GM23248 (cell line): ENCODE results near the gene DIAPH3. TPM values are rescaled to one million over a fixed set of nuclear protein-coding genes. Genes with fewer than 3 reads are reported as not detected.
A peak's percentile ranks its signal among the peaks of the same experiment; 100 is the strongest.

Source experiments
- DNase-seq: peaks from one replicate; pipeline ENCODE4 v3.0.0-alpha.2; 2015
- H2AFZ ChIP-seq: fragments of 200-600 bp; sonication (generic); 2 replicates; pipeline ENCODE4 v1.6.1; 2016; ENCODE audit warnings: antibody characterized with exemption
- H3F3A ChIP-seq: fragments of 200-600 bp; sonication (generic); 2 replicates; pipeline ENCODE4 v1.6.1; 2016; ENCODE audit warnings: mild to moderate bottlenecking, antibody characterized with exemption, mixed run types; ENCODE audit not compliant: insufficient read depth
- H3K27ac ChIP-seq: fragments of 200-600 bp; sonication (generic); 2 replicates; pipeline ENCODE4 v1.5.1; 2016; ENCODE audit warnings: mild to moderate bottlenecking
- H3K27me3 ChIP-seq: fragments of 200-600 bp; sonication (generic); replicated peaks from 2 replicates; pipeline ENCODE4 v1.6.1; 2016; ENCODE audit warnings: mild to moderate bottlenecking; ENCODE audit not compliant: insufficient read depth
- H3K36me3 ChIP-seq: fragments of 200-600 bp; sonication (generic); 2 replicates; pipeline ENCODE4 v1.6.1; 2016; ENCODE audit warnings: low read depth, mild to moderate bottlenecking
- H3K4me1 ChIP-seq: fragments of 200-600 bp; sonication (generic); 2 replicates; pipeline ENCODE4 v1.6.1; 2016; ENCODE audit warnings: mild to moderate bottlenecking; ENCODE audit not compliant: insufficient read depth
- H3K4me2 ChIP-seq: fragments of 200-600 bp; sonication (generic); one replicate; pipeline ENCODE4 v1.6.1; 2016; ENCODE audit warnings: mild to moderate bottlenecking; ENCODE audit not compliant: unreplicated experiment
- H3K4me3 ChIP-seq: fragments of 200-600 bp; sonication (generic); 2 replicates; pipeline ENCODE4 v1.5.1; 2016; ENCODE audit warnings: mild to moderate bottlenecking
- H3K79me2 ChIP-seq: fragments of 200-600 bp; sonication (generic); 2 replicates; pipeline ENCODE4 v1.6.1; 2016; ENCODE audit warnings: mild to moderate bottlenecking; ENCODE audit not compliant: insufficient read depth
- H3K9ac ChIP-seq: fragments of 200-600 bp; sonication (generic); 2 replicates; pipeline ENCODE4 v1.6.1; 2016; ENCODE audit warnings: mild to moderate bottlenecking
- H3K9me2 ChIP-seq: fragments of 200-600 bp; sonication (generic); 2 replicates; pipeline ENCODE4 v1.6.1; 2016; ENCODE audit warnings: mixed run types, mild to moderate bottlenecking, moderate library complexity; ENCODE audit not compliant: insufficient read depth
- H3K9me3 ChIP-seq: fragments of 200-600 bp; sonication (generic); one replicate; pipeline ENCODE4 v1.6.1; 2017; ENCODE audit warnings: low read depth
- H4K20me1 ChIP-seq: fragments of 200-600 bp; sonication (generic); 2 replicates; pipeline ENCODE4 v1.6.0; 2016; ENCODE audit not compliant: insufficient read depth
- EZH2 ChIP-seq: fragments of 200-600 bp; sonication (generic); IDR thresholded peaks from 2 replicates; pipeline ENCODE4 v1.6.1; 2018; ENCODE audit warnings: antibody characterized with exemption, mild to moderate bottlenecking; ENCODE audit not compliant: insufficient read depth, poor library complexity, severe bottlenecking
- EZH2phosphoT487 ChIP-seq: fragments of 200-600 bp; sonication (generic); IDR thresholded peaks from 2 replicates; pipeline ENCODE4 v1.6.1; 2018; ENCODE audit warnings: antibody characterized with exemption, moderate library complexity, mild to moderate bottlenecking, low read depth; ENCODE audit not compliant: insufficient read depth
- WGBS, 2 experiments: methylation state at CpG; one replicate each; pipeline ENCODE4 v1.1.6; 2015 to 2017; ENCODE audit warnings: low lambda C conversion rate in 2 of 2, low coverage in 1 of 2; ENCODE audit errors: missing lambda C conversion rate in 2 of 2; 5-methylcytosine and 5-hydroxymethylcytosine counted together
- in situ Hi-C: fragments of 300-500 bp; cut with MboI; formaldehyde crosslinking; loops from 2 replicates; pipeline ENCODE4 v1.15.0; 2020
- polyA plus RNA-seq: library from polyadenylated mRNA; unstranded; fragments of >200 nt; fragmentation: Nextera tagmentation; extraction: Ambion mirVana; gene quantifications from 2 replicates; pipeline ENCODE4 v1.2.1, GENCODE V29; 2016
- total RNA-seq: library from RNA; depleted of rRNA; stranded (reverse); fragments of >200 nt; shearing (Covaris generic); gene quantifications from 2 replicates; pipeline ENCODE4 v1.2.3, GENCODE V29; 2014

The DIAPH3 gene
- total and polyA plus RNA-seq, 2 experiments from 2014 or later = 12.1 to 18.1 TPM

- no peaks in the 10 kb centered on the region for H3F3A ChIP-seq
- no peak overlapping the region for H3K4me2 ChIP-seq
- no peaks in the 10 kb centered on the region for H3K9me2 ChIP-seq
- peak; percentile 43 for DNase-seq
- H4K20me1 ChIP-seq = no peaks in the 10 kb centered on the region
- H2AFZ ChIP-seq = no peak overlapping the region
- WGBS, 2 experiments = 88 to 89% methylated on average over 2 of the region's 2 CpGs
- H3K27me3 ChIP-seq = no peaks in the 10 kb centered on the region
- 0 out of 2 replicates have a peak, but pooled peaks cover 8% of the 10 kb centered on the region for H3K4me1 ChIP-seq
- no peak overlapping the region for H3K9ac ChIP-seq
- in situ Hi-C loops = loop anchor here (25.0 kb wide), 1 partner anchor 527 kb away; no protein-coding TSS in a partner anchor
- no peak overlapping the region for H3K4me3 ChIP-seq
- H3K9me3 ChIP-seq = no peaks in the 10 kb centered on the region
- no peaks in the 10 kb centered on the region for H3K79me2 ChIP-seq
- H3K36me3 ChIP-seq = no peaks in the 10 kb centered on the region
- TF ChIP-seq EZH2phosphoT487 = no peak
- no peak for TF ChIP-seq EZH2
- no peak overlapping the region for H3K27ac ChIP-seq
These were observed 249.2 kb downstream of the DIAPH3 start for GRCh38 chr13:59914556-59914955.

DNA sequence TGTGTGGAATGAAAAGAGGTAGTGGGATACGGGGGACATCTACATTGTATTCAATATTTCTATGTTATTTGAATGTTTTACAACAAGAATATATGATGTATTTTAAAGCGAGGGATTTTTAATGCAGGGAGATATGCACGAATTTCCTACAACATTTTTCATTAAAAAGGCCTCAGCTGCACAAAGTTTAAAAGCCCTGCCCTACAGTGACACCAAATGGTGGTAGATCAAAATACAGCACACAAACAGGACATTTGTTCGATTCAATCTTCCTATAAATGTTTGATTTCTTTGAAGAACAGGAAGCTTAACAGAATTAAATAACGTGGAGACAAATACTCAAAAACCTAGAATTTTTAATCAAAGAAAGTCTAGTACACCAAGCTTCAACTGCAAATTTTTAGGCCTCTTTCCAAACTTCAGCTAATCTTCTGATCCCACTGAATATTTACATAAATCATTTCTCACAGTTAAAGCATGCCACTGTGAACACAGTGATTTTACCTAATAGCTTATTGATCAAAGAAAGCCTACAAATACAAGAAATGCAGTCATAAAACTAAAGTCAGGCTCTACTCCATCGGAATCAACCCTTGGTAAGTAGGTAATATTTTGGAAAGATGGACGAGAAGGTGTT lies 257.2 kb downstream of the DIAPH3 start:
- no peak overlapping the region for H3K27ac ChIP-seq
- H3K79me2 ChIP-seq = no peaks in the 10 kb centered on the region
- H4K20me1 ChIP-seq = no peaks in the 10 kb centered on the region
- TF ChIP-seq EZH2 (no peak), EZH2phosphoT487 (no peak)
- H3K4me2 ChIP-seq = no peak overlapping the region
- in situ Hi-C loops = loop anchor here (10.0 to 25.0 kb wide), 2 partner anchors 232 to 519 kb away; no protein-coding TSS in a partner anchor
- 32 to 35% methylated on average over 7 of the region's 7 CpGs for WGBS, 2 experiments
- no peaks in the 10 kb centered on the region for H3K36me3 ChIP-seq
- H2AFZ ChIP-seq = peak overlapping the region; percentile 54
- H3K9ac ChIP-seq = no peak overlapping the region
- H3K4me3 ChIP-seq = no peak overlapping the region
- H3K9me2 ChIP-seq = no peaks in the 10 kb centered on the region
- no peaks in the 10 kb centered on the region for H3F3A ChIP-seq
- peak; percentile 67 for DNase-seq
- H3K9me3 ChIP-seq = no peaks in the 10 kb centered on the region
- no peaks in the 10 kb centered on the region for H3K27me3 ChIP-seq
- H3K4me1 ChIP-seq = peaks cover 6% of the 10 kb centered on the region; the same call in 1 of the 2 replicates

DNA sequence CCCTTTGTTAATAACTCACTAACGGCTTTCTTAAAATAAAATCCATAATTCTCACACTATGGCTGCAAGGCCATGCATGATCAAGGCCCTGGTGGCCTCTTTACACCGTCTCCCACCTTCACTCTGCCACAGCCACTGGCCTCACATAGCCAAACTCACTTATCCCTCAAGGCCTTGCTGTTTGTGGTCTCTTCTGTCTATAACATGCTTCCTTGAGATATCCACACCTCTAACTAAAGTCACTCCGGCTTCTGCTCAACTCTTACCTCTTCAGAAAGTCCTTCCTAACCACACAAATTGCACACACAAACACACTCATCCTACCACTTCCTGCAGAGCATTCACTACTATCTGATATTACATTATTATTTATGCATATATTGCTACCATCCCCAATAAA lies 262.5 kb downstream of the DIAPH3 start:
- H4K20me1 ChIP-seq = no peaks in the 10 kb centered on the region
- no peaks in the 10 kb centered on the region for H3F3A ChIP-seq
- no peaks in the 10 kb centered on the region for H3K79me2 ChIP-seq
- H3K36me3 ChIP-seq = no peaks in the 10 kb centered on the region
- no peaks in the 10 kb centered on the region for H3K9me3 ChIP-seq
- in situ Hi-C loops = loop anchor here (10.0 to 25.0 kb wide), 2 partner anchors 226 to 514 kb away; no protein-coding TSS in a partner anchor
- no peaks in the 10 kb centered on the region for H3K9me2 ChIP-seq
- H3K4me2 ChIP-seq = no peak overlapping the region
- no peak overlapping the region for H2AFZ ChIP-seq
- no peak for DNase-seq
- TF ChIP-seq EZH2 = no peak
- no peak for TF ChIP-seq EZH2phosphoT487
- no peak overlapping the region for H3K9ac ChIP-seq
- 97 to 100% methylated on average over 3 of the region's 3 CpGs for WGBS, 2 experiments
- no peaks in the 10 kb centered on the region for H3K27me3 ChIP-seq
- H3K27ac ChIP-seq = no peak overlapping the region
- no peak overlapping the region for H3K4me3 ChIP-seq
- H3K4me1 ChIP-seq = peaks cover 2% of the 10 kb centered on the region; the same call in 1 of the 2 replicates

GRCh38 chr13:59898066-59898465 lies 265.7 kb downstream of the DIAPH3 start:
- no peaks in the 10 kb centered on the region for H3K79me2 ChIP-seq
- no peak overlapping the region for H3K4me2 ChIP-seq
- no peaks in the 10 kb centered on the region for H3K9me2 ChIP-seq
- no peaks in the 10 kb centered on the region for H4K20me1 ChIP-seq
- H3K9me3 ChIP-seq = no peaks in the 10 kb centered on the region
- no peak overlapping the region for H2AFZ ChIP-seq
- TF ChIP-seq EZH2phosphoT487 (no peak), EZH2 (no peak)
- no peak for DNase-seq
- WGBS, 2 experiments = 61 to 65% methylated on average over 2 of the region's 2 CpGs
- H3K27ac ChIP-seq = no peak overlapping the region
- no peaks in the 10 kb centered on the region for H3K36me3 ChIP-seq
- no peak overlapping the region for H3K9ac ChIP-seq
- no peaks in the 10 kb centered on the region for H3F3A ChIP-seq
- H3K4me1 ChIP-seq = no peaks in the 10 kb centered on the region
- no peak overlapping the region for H3K4me3 ChIP-seq
- no peaks in the 10 kb centered on the region for H3K27me3 ChIP-seq
- in situ Hi-C loops = no loop called here
